GM12878 (cell line): Measurements from ENCODE around the gene WDFY3. TPM values are rescaled to one million over a fixed set of nuclear protein-coding genes. Genes with fewer than 3 reads are reported as not detected.

ENCODE experiments used
- ATAC-seq: fragments of 200-7000 bp; cut with Tn5 transposase; 3 replicates; pipeline ENCODE4 v1.9.1; 2020; ENCODE audit warnings: mild to moderate bottlenecking, moderate library complexity
- BruUV-seq: library from RNA; stranded (reverse); fragments of 400-500 nt; replicated peaks from 2 replicates; lab custom pipeline; 2021; lab: Mats Ljungman, UMichigan
- CTCF ChIA-PET: fragments of 300-600 bp; sonication (Branson Sonifier 250); formaldehyde crosslinking; extraction: SDS; loops from one replicate; lab custom pipeline; 2021; ENCODE audit warnings: inconsistent platforms; lab: Yijun Ruan, JAX
- POLR2A ChIA-PET: fragments of 350-600 bp; formaldehyde crosslinking; extraction: SDS; loops from one replicate; lab custom pipeline; 2021; ENCODE audit warnings: inconsistent platforms; lab: Charles Lee
- RAD21 ChIA-PET: fragments of 300-600 bp; sonication (Branson Sonifier 250); formaldehyde crosslinking; loops from one replicate; lab custom pipeline; 2023; ENCODE audit warnings: antibody characterized with exemption; ENCODE audit not compliant: unreplicated experiment; lab: Charles Lee
- SMC1A ChIA-PET: fragments of 300-600 bp; sonication (Branson Sonifier 250); formaldehyde crosslinking; loops from one replicate; lab custom pipeline; 2023; ENCODE audit not compliant: unreplicated experiment, uncharacterized antibody; lab: Charles Lee
- DNase-seq: peaks from one replicate; pipeline ENCODE4 v3.0.0-alpha.2; 2011; ENCODE audit warnings: low read depth, low spot score
- FAIRE-seq: peaks from 3 replicates; lab custom pipeline; 2011; peaks lifted over from hg19 to GRCh38; lab: Jason Lieb, UNC
- H2AFZ ChIP-seq: 2 replicates; pipeline ENCODE4 v1.6.0; 2011; ENCODE audit warnings: low read depth, low read length, control low read depth; ENCODE audit not compliant: control insufficient read depth
- H3K27ac ChIP-seq: 2 replicates; pipeline ENCODE4 v1.5.1; 2011; ENCODE audit warnings: control low read depth; ENCODE audit not compliant: control insufficient read depth, insufficient read depth
- H3K27me3 ChIP-seq, 2 experiments: replicated peaks in 1 of 2; 2 replicates each; pipeline versions ENCODE4 v1.6.0 to v1.6.1; 2011; ENCODE audit warnings: low read length in 1 of 2; ENCODE audit not compliant: control insufficient read depth in 2 of 2, insufficient read depth in 2 of 2
- H3K36me3 ChIP-seq, 2 experiments: 2 replicates each; pipeline ENCODE4 v1.5.1; 2011; ENCODE audit warnings: low read length in 1 of 2; ENCODE audit not compliant: control insufficient read depth in 2 of 2, insufficient read depth in 2 of 2
- H3K4me1 ChIP-seq: 2 replicates; pipeline ENCODE4 v1.6.1; 2011; ENCODE audit warnings: mild to moderate bottlenecking, low read length, moderate library complexity, mixed read lengths; ENCODE audit not compliant: control insufficient read depth, insufficient read depth
- H3K4me2 ChIP-seq: 2 replicates; pipeline ENCODE4 v1.6.0; 2011; ENCODE audit warnings: control low read depth; ENCODE audit not compliant: control insufficient read depth, insufficient read depth
- H3K4me3 ChIP-seq: fragments of 200-600 bp; sonication (generic); 2 replicates; pipeline ENCODE4 v1.5.1; 2016
- H3K79me2 ChIP-seq: 2 replicates; pipeline ENCODE4 v1.6.0; 2011; ENCODE audit warnings: low read length; ENCODE audit not compliant: control insufficient read depth, insufficient read depth
- H3K9ac ChIP-seq: 2 replicates; pipeline ENCODE4 v1.8.0; 2011; ENCODE audit warnings: low read length, control low read depth, mixed read lengths; ENCODE audit not compliant: control insufficient read depth, insufficient read depth
- H3K9me3 ChIP-seq: replicated peaks from 3 replicates; pipeline ENCODE4 v1.5.1; 2011; ENCODE audit warnings: mild to moderate bottlenecking, low read length; ENCODE audit not compliant: control insufficient read depth, insufficient read depth
- H4K20me1 ChIP-seq: 2 replicates; pipeline ENCODE4 v1.6.0; 2011; ENCODE audit not compliant: control insufficient read depth, insufficient read depth
- CBX5 ChIP-seq: sonication (generic); IDR thresholded peaks from 2 replicates; pipeline ENCODE4 v1.6.1; 2016; ENCODE audit warnings: low read depth, moderate library complexity, mild to moderate bottlenecking, inconsistent platforms
- CUX1 ChIP-seq: IDR thresholded peaks from 2 replicates; pipeline ENCODE4 v1.6.1; 2012; ENCODE audit warnings: improper control_type of control experiment, low read depth, low read length; ENCODE audit not compliant: insufficient replicate concordance
- MYB ChIP-seq: fragments of 150-350 bp; IDR thresholded peaks from 2 replicates; pipeline ENCODE4 v1.6.1; 2014; ENCODE audit warnings: mild to moderate bottlenecking, low read depth, low read length, borderline replicate concordance
- RAD51 ChIP-seq: fragments of 450-650 bp; IDR thresholded peaks from 2 replicates; pipeline ENCODE4 v1.6.1; 2016; ENCODE audit warnings: moderate library complexity, mild to moderate bottlenecking, inconsistent platforms
- RELA ChIP-seq: fragments of 450-650 bp; IDR thresholded peaks from 2 replicates; pipeline ENCODE4 v1.8.0; 2014; ENCODE audit warnings: borderline replicate concordance; ENCODE audit not compliant: partially characterized antibody
- STAT3 ChIP-seq: IDR thresholded peaks from 2 replicates; pipeline ENCODE4 v1.6.1; 2011; ENCODE audit warnings: low read depth, low read length, improper control_type of control experiment
- SUPT20H ChIP-seq: IDR thresholded peaks from 2 replicates; pipeline ENCODE4 v1.6.1; 2011; ENCODE audit warnings: low read depth, mild to moderate bottlenecking, low read length, moderate library complexity, borderline replicate concordance; ENCODE audit not compliant: control insufficient read depth
- ZBTB4 ChIP-seq: fragments of 450-650 bp; formaldehyde crosslinking; IDR thresholded peaks from 2 replicates; pipeline ENCODE4 v1.4.0; 2022; ENCODE audit warnings: mild to moderate bottlenecking, moderate library complexity
- ZZZ3 ChIP-seq: IDR thresholded peaks from 2 replicates; pipeline ENCODE4 v1.6.1; 2011; ENCODE audit warnings: low read depth; ENCODE audit not compliant: control insufficient read depth, insufficient read length
- WGBS: methylation state at CpG from one replicate; pipeline ENCODE4 v1.1.6; 2016; ENCODE audit warnings: low lambda C conversion rate; ENCODE audit not compliant: insufficient replicate concordance, insufficient coverage; ENCODE audit errors: missing lambda C conversion rate; 5-methylcytosine and 5-hydroxymethylcytosine counted together
- in situ Hi-C: fragments of 300-500 bp; cut with MboI; formaldehyde crosslinking; loops from 9 replicates; pipeline ENCODE4 v1.14.3; 2018; ENCODE audit warnings: mixed read lengths
- intact Hi-C: fragments of 100-400 bp; cut with micrococcal nuclease; formaldehyde crosslinking; loops from one replicate; pipeline ENCODE4 v1.14.2; 2022; ENCODE audit not compliant: unreplicated experiment
- polyA plus RNA-seq, 11 experiments: library from polyadenylated mRNA; depleted of rRNA in 4 of 11; unstranded in 6 of 11; stranded (reverse) in 5 of 11; fragments of >200 nt; fragmentation: Nextera tagmentation in 4 of 11; fragmentation: Illumina TruSeq in 1 of 11; extraction: Ambion mirVana in 4 of 11; extraction: Trizol in 1 of 11; gene quantifications; 1 replicate in 1 of 11; 2 replicates in 10 of 11; pipeline versions ENCODE4 v1.2.1 to v1.2.3, GENCODE V29; 2011 to 2016; ENCODE audit warnings: inconsistent platforms in 2 of 11, missing spikeins in 2 of 11, low read depth in 1 of 11
- total RNA-seq, 4 experiments: library from RNA; depleted of rRNA in 3 of 4; stranded (reverse); fragments of >200 nt in 3 of 4; fragmentation: Illumina TruSeq in 1 of 4; extraction: Trizol in 1 of 4; gene quantifications; 2 replicates each; pipeline versions ENCODE4 v1.2.1 to v1.2.3, GENCODE V29; 2013 to 2021
- TF ChIP-seq, protein P1 (sequence below): fragments of 450-650 bp; IDR thresholded peaks from 2 replicates; pipeline ENCODE4 v1.6.1; 2018; ENCODE audit warnings: mild to moderate bottlenecking, low read depth, moderate library complexity; ENCODE audit not compliant: partially characterized antibody

Gene WDFY3
- total and polyA plus RNA-seq, 10 of the 15 experiments (the other 5 are each of a cell fraction or from before 2014, with no cell fraction given), result 0.01 to 0.23 (median 0.12) TPM; not detected in 2

GRCh38 chr4:84786478-84786877 is 180.0 kb downstream of the WDFY3 start:
- ATAC-seq, result no peak
- no peaks in the 10 kb centered on the region for H3K4me1 ChIP-seq
- H3K4me2 ChIP-seq, result no peak overlapping the region
- ChIA-PET POLR2A (no interaction called here), RAD21 (no interaction called here), CTCF (interaction anchor here (0.9 to 1.0 kb wide), 2 partner anchors 18 to 44 kb away, joined by 3 read pairs; no protein-coding TSS in a partner anchor), SMC1A (no interaction called here)
- in situ Hi-C loops, result no loop called here
- TF ChIP-seq ZBTB4, result no peak
- TF ChIP-seq CBX5, result no peak
- TF ChIP-seq RELA, result no peak
- no peak for TF ChIP-seq STAT3
- TF ChIP-seq SUPT20H, result no peak
- TF ChIP-seq, protein P1, sequence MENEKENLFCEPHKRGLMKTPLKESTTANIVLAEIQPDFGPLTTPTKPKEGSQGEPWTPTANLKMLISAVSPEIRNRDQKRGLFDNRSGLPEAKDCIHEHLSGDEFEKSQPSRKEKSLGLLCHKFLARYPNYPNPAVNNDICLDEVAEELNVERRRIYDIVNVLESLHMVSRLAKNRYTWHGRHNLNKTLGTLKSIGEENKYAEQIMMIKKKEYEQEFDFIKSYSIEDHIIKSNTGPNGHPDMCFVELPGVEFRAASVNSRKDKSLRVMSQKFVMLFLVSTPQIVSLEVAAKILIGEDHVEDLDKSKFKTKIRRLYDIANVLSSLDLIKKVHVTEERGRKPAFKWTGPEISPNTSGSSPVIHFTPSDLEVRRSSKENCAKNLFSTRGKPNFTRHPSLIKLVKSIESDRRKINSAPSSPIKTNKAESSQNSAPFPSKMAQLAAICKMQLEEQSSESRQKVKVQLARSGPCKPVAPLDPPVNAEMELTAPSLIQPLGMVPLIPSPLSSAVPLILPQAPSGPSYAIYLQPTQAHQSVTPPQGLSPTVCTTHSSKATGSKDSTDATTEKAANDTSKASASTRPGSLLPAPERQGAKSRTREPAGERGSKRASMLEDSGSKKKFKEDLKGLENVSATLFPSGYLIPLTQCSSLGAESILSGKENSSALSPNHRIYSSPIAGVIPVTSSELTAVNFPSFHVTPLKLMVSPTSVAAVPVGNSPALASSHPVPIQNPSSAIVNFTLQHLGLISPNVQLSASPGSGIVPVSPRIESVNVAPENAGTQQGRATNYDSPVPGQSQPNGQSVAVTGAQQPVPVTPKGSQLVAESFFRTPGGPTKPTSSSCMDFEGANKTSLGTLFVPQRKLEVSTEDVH, result no peak
- no peak for TF ChIP-seq MYB
- TF ChIP-seq CUX1, result no peak
- no peak for TF ChIP-seq RAD51
- no peak for TF ChIP-seq ZZZ3
- H3K4me3 ChIP-seq, result no peak overlapping the region
- BruUV-seq, result no TSS peak
- H3K27ac ChIP-seq, result no peak overlapping the region
- intact Hi-C loops, result no loop called here
- H3K9ac ChIP-seq, result no peak overlapping the region
- 0% methylated on average over 1 of the region's 1 CpG for WGBS
- no peak overlapping the region for H2AFZ ChIP-seq
- no peaks in the 10 kb centered on the region; a peak in 1 of 4 replicates for H3K27me3 ChIP-seq
- H4K20me1 ChIP-seq, result no peaks in the 10 kb centered on the region
- H3K36me3 ChIP-seq, result no peaks in the 10 kb centered on the region
- no peaks in the 10 kb centered on the region for H3K9me3 ChIP-seq
- FAIRE-seq, result no peak
- no peak for DNase-seq
- no peaks in the 10 kb centered on the region for H3K79me2 ChIP-seq
